H9 (cell line): Measurements from ENCODE around the gene C16orf74. TPM values are rescaled to one million over a fixed set of nuclear protein-coding genes. Genes with fewer than 3 reads are reported as not detected.
A peak's percentile ranks its signal among the peaks of the same experiment; 100 is the strongest.

Experiments used
- DNase-seq: peaks from one replicate; pipeline ENCODE4 v3.0.0-alpha.2; 2017
- H2AFZ ChIP-seq: one replicate; pipeline ENCODE4 v1.6.1; 2013; ENCODE audit warnings: mild to moderate bottlenecking, low read length, control low read depth, moderate library complexity
- H2AK5ac ChIP-seq: 2 replicates; pipeline ENCODE4 v1.6.1; 2013; ENCODE audit warnings: low read length, control low read depth, mixed read lengths; ENCODE audit not compliant: insufficient read length
- H2BK120ac ChIP-seq: one replicate; pipeline ENCODE4 v1.6.1; 2013; ENCODE audit warnings: low read depth, mild to moderate bottlenecking, low read length, control low read depth, inconsistent platforms; ENCODE audit not compliant: poor library complexity, severe bottlenecking
- H2BK12ac ChIP-seq: 2 replicates; pipeline ENCODE4 v1.6.1; 2013; ENCODE audit warnings: low read length, control low read depth, mixed read lengths, low read depth; ENCODE audit not compliant: insufficient read length
- H2BK15ac ChIP-seq: 2 replicates; pipeline ENCODE4 v1.6.1; 2013; ENCODE audit warnings: low read depth, low read length, control low read depth
- H2BK20ac ChIP-seq: one replicate; pipeline ENCODE4 v1.6.1; 2013; ENCODE audit warnings: low read depth, mild to moderate bottlenecking, low read length, control low read depth, inconsistent platforms; ENCODE audit not compliant: poor library complexity, severe bottlenecking
- H2BK5ac ChIP-seq: 2 replicates; pipeline ENCODE4 v1.6.1; 2013; ENCODE audit warnings: low read length, control low read depth, mixed read lengths; ENCODE audit not compliant: insufficient read length
- H3K14ac ChIP-seq: 2 replicates; pipeline ENCODE4 v1.6.1; 2013; ENCODE audit warnings: low read length, control low read depth; ENCODE audit not compliant: insufficient read depth
- H3K18ac ChIP-seq: 2 replicates; pipeline ENCODE4 v1.6.1; 2013; ENCODE audit warnings: low read depth, mild to moderate bottlenecking, mixed read lengths, low read length, control low read depth; ENCODE audit not compliant: insufficient read length
- H3K23ac ChIP-seq: 2 replicates; pipeline ENCODE4 v1.6.1; 2013; ENCODE audit warnings: low read length, control low read depth, mixed read lengths, low read depth; ENCODE audit not compliant: insufficient read length
- H3K23me2 ChIP-seq: 2 replicates; pipeline ENCODE4 v1.6.1; 2013; ENCODE audit warnings: low read depth, mild to moderate bottlenecking, mixed read lengths, low read length, control low read depth; ENCODE audit not compliant: insufficient read length, poor library complexity, severe bottlenecking
- H3K27ac ChIP-seq: 2 replicates; pipeline ENCODE4 v1.5.1; 2013; ENCODE audit warnings: low read length, control low read depth, mixed read lengths, low read depth; ENCODE audit not compliant: insufficient read length
- H3K27me3 ChIP-seq: 2 replicates; pipeline ENCODE4 v1.6.1; 2013; ENCODE audit warnings: low read length, control low read depth, inconsistent platforms; ENCODE audit not compliant: insufficient read depth
- H3K4ac ChIP-seq: 2 replicates; pipeline ENCODE4 v1.6.1; 2013; ENCODE audit warnings: low read depth, mild to moderate bottlenecking, control low read depth, inconsistent platforms, low read length, moderate library complexity
- H3K4me1 ChIP-seq: 2 replicates; pipeline ENCODE4 v1.6.1; 2013; ENCODE audit warnings: low read length, control low read depth, inconsistent platforms; ENCODE audit not compliant: insufficient read depth
- H3K4me2 ChIP-seq: 2 replicates; pipeline ENCODE4 v1.6.1; 2013; ENCODE audit warnings: low read length, control low read depth, mixed read lengths; ENCODE audit not compliant: insufficient read length, insufficient read depth
- H3K56ac ChIP-seq: 2 replicates; pipeline ENCODE4 v1.6.1; 2013; ENCODE audit warnings: low read depth, mild to moderate bottlenecking, mixed read lengths, low read length, control low read depth; ENCODE audit not compliant: insufficient read length
- H3K79me1 ChIP-seq: 2 replicates; pipeline ENCODE4 v1.6.1; 2013; ENCODE audit warnings: low read depth, mild to moderate bottlenecking, moderate library complexity, low read length, control low read depth, inconsistent platforms; ENCODE audit not compliant: insufficient read depth, poor library complexity, severe bottlenecking
- H3K79me2 ChIP-seq: 2 replicates; pipeline ENCODE4 v1.6.1; 2013; ENCODE audit warnings: low read length, control low read depth, inconsistent platforms; ENCODE audit not compliant: insufficient read depth
- H3K9ac ChIP-seq: 2 replicates; pipeline ENCODE4 v1.6.1; 2013; ENCODE audit warnings: low read length, control low read depth, mixed read lengths; ENCODE audit not compliant: insufficient read length; ENCODE audit errors: extremely low read depth
- H3K9me3 ChIP-seq: one replicate; pipeline ENCODE4 v1.6.1; 2013; ENCODE audit warnings: low read depth, low read length, inconsistent platforms; ENCODE audit not compliant: control insufficient read depth
- H3T11ph ChIP-seq: one replicate; pipeline ENCODE4 v1.6.1; 2013; ENCODE audit warnings: mild to moderate bottlenecking, low read length, control low read depth, inconsistent platforms
- H4K20me1 ChIP-seq: one replicate; pipeline ENCODE4 v1.6.1; 2013; ENCODE audit not compliant: control insufficient read depth, insufficient read length, insufficient read depth
- H4K5ac ChIP-seq: 2 replicates; pipeline ENCODE4 v1.6.1; 2013; ENCODE audit warnings: low read depth, mild to moderate bottlenecking, mixed read lengths, low read length, control low read depth; ENCODE audit not compliant: insufficient read length
- H4K8ac ChIP-seq: replicated peaks from 2 replicates; pipeline ENCODE4 v1.6.1; 2013; ENCODE audit warnings: low read length, control low read depth, mixed read lengths, low read depth; ENCODE audit not compliant: insufficient read length
- H4K91ac ChIP-seq: 2 replicates; pipeline ENCODE4 v1.6.1; 2013; ENCODE audit warnings: low read depth, mild to moderate bottlenecking, moderate library complexity, mixed read lengths, low read length, control low read depth; ENCODE audit not compliant: insufficient read length
- H3K27ac Mint-ChIP-seq, 3 experiments: 2 replicates in 2 of 3; 3 replicates in 1 of 3; pipeline ENCODE4 v1.8.0; 2020 to 2021; ENCODE audit warnings: mixed read lengths in 3 of 3, mild to moderate bottlenecking in 1 of 3, moderate library complexity in 1 of 3
- H3K27me3 Mint-ChIP-seq: 2 replicates; pipeline ENCODE4 v1.8.0; 2021; ENCODE audit warnings: low read depth, mild to moderate bottlenecking, moderate library complexity, mixed read lengths
- H3K36me3 Mint-ChIP-seq, 3 experiments: 2 replicates in 2 of 3; 3 replicates in 1 of 3; pipeline ENCODE4 v1.8.0; 2020 to 2021; ENCODE audit warnings: low read depth in 3 of 3, mixed read lengths in 3 of 3; ENCODE audit not compliant: insufficient read depth in 1 of 3
- H3K4me1 Mint-ChIP-seq, 2 experiments: 2 replicates each; pipeline ENCODE4 v1.8.0; 2020; ENCODE audit warnings: mixed read lengths in 2 of 2
- H3K4me3 Mint-ChIP-seq, 2 experiments: 2 replicates in 1 of 2; 3 replicates in 1 of 2; pipeline ENCODE4 v1.8.0; 2020 to 2021; ENCODE audit warnings: mild to moderate bottlenecking in 2 of 2, mixed read lengths in 2 of 2, moderate library complexity in 1 of 2
- H3K9me3 Mint-ChIP-seq, 2 experiments: 2 replicates in 1 of 2; 3 replicates in 1 of 2; pipeline ENCODE4 v1.8.0; 2020; ENCODE audit warnings: mild to moderate bottlenecking in 2 of 2, mixed read lengths in 2 of 2, moderate library complexity in 1 of 2
- WGBS: extraction: QIAGEN DNeasy Blood & Tissue Kit; methylation state at CpG from one replicate; pipeline ENCODE4 v1.1.7; 2013; ENCODE audit warnings: missing lambda C conversion rate, low lambda C conversion rate, mixed read lengths; ENCODE audit not compliant: insufficient read length; ENCODE audit errors: extremely low coverage; 5-methylcytosine and 5-hydroxymethylcytosine counted together
- total RNA-seq: library from RNA; stranded (reverse); gene quantifications from 2 replicates; pipeline ENCODE4 v1.2.1, GENCODE V29; 2021
- TF ChIP-seq, protein P1 (sequence below): fragments of 200-600 bp; sonication (generic); conservative IDR thresholded peaks from 3 replicates; pipeline ENCODE4 v1.8.0; 2021; ENCODE audit warnings: antibody characterized with exemption, mild to moderate bottlenecking

C16orf74 gene
- total RNA-seq, 1 experiment from 2014 or later = 5.6 TPM

DNA sequence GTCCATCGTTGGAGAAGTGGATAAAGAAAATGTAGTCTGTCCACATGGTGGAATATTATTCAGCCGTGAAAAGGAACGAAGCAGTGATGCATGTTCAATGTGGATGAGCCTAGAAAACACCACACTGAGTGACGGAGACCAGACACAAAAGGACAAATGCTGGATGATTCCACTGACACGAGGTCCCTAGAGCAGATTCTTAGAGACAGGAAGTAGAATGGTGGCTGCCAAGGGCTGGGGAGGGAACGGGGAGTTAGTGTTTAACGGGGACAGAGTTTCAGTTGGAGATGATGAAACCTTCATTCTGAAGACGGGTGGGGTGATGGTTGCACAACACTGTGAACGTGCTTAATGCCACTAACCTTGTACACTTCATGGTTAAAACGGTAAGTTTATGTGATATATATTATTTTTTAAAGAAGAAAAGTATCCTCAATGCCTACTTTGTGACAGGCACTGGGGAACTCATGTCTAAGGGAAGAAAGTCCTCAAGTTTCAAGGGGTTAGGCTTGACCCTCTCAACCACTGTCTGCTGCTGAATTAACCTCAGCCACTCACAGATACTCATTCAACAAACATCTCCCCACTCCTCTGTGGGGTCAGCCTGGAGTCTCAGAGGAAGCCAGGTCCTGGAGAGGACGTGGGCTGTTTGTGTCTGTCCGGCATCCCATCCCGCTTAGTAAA lies 17.6 kb downstream of the C16orf74 start:
- no peak overlapping the region for H3K14ac ChIP-seq
- no peak overlapping the region for H2AFZ ChIP-seq
- no peak overlapping the region for H2AK5ac ChIP-seq
- Mint-ChIP-seq H3K4me3 (no peak overlapping the region; a peak in 1 of 5 replicates), H3K27me3 (no peaks in the 10 kb centered on the region; the same call in 1 of the 2 replicates), H3K4me1 (peaks cover 22 to 33% of the 10 kb centered on the region in 2 experiments), H3K9me3 (no peaks in the 10 kb centered on the region; a peak in 1 of 5 replicates), H3K36me3 (no peaks in the 10 kb centered on the region), H3K27ac (peak overlapping the region in 1 of 3 experiments; percentile 56; a peak in 2 of 7 replicates)
- H4K5ac ChIP-seq = no peak overlapping the region
- H3K9me3 ChIP-seq = no peaks in the 10 kb centered on the region
- H2BK15ac ChIP-seq = no peak overlapping the region
- no peak overlapping the region for H2BK5ac ChIP-seq
- H4K91ac ChIP-seq = no peak overlapping the region
- H3K4ac ChIP-seq = no peak overlapping the region
- no peak overlapping the region for H3K23ac ChIP-seq
- no peak overlapping the region for H2BK20ac ChIP-seq
- no peak overlapping the region for H2BK120ac ChIP-seq
- H3K23me2 ChIP-seq = no peaks in the 10 kb centered on the region
- H4K20me1 ChIP-seq = no peaks in the 10 kb centered on the region
- H3K27me3 ChIP-seq = no peaks in the 10 kb centered on the region
- H3K18ac ChIP-seq = no peak overlapping the region
- H3K9ac ChIP-seq = no peak overlapping the region
- no peak overlapping the region for H4K8ac ChIP-seq
- no peak overlapping the region for H3K56ac ChIP-seq
- H3T11ph ChIP-seq = no peak overlapping the region
- H2BK12ac ChIP-seq = no peak overlapping the region
- H3K4me2 ChIP-seq = no peak overlapping the region
- H3K27ac ChIP-seq = no peak overlapping the region
- DNase-seq = no peak
- no peaks in the 10 kb centered on the region for H3K79me2 ChIP-seq
- H3K4me1 ChIP-seq = no peaks in the 10 kb centered on the region; the same call in 1 of the 2 replicates
- TF ChIP-seq, protein P1, sequence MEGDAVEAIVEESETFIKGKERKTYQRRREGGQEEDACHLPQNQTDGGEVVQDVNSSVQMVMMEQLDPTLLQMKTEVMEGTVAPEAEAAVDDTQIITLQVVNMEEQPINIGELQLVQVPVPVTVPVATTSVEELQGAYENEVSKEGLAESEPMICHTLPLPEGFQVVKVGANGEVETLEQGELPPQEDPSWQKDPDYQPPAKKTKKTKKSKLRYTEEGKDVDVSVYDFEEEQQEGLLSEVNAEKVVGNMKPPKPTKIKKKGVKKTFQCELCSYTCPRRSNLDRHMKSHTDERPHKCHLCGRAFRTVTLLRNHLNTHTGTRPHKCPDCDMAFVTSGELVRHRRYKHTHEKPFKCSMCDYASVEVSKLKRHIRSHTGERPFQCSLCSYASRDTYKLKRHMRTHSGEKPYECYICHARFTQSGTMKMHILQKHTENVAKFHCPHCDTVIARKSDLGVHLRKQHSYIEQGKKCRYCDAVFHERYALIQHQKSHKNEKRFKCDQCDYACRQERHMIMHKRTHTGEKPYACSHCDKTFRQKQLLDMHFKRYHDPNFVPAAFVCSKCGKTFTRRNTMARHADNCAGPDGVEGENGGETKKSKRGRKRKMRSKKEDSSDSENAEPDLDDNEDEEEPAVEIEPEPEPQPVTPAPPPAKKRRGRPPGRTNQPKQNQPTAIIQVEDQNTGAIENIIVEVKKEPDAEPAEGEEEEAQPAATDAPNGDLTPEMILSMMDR = no peak
- no peaks in the 10 kb centered on the region for H3K79me1 ChIP-seq
- no CpG with 5 or more reads among the region's 13 CpGs for WGBS
